K562 (cell line): ENCODE results near the gene CADPS2. TPM values are rescaled to one million over a fixed set of nuclear protein-coding genes. Genes with fewer than 3 reads are reported as not detected.

Experiments used
- ATAC-seq: fragments of 200-7000 bp; cut with Tn5 transposase; 3 replicates; pipeline ENCODE4 v1.9.1; 2020; ENCODE audit warnings: moderate library complexity
- BruUV-seq: library from RNA; stranded (reverse); fragments of 400-500 nt; replicated peaks from 2 replicates; lab custom pipeline; 2021; lab: Mats Ljungman, UMichigan
- CTCF ChIA-PET: fragments of 300-600 bp; formaldehyde crosslinking; extraction: SDS; loops from one replicate; lab custom pipeline; 2021; ENCODE audit warnings: low intra/inter-chr PET ratio; lab: Yijun Ruan, JAX
- POLR2A ChIA-PET: fragments of 300-600, 350-650 bp; sonication (Branson Sonifier 250); formaldehyde crosslinking; extraction: SDS; loops from one replicate; lab custom pipeline; 2021; ENCODE audit warnings: antibody characterized with exemption, inconsistent platforms; lab: Yijun Ruan, JAX
- DNase-seq, 4 experiments: peaks; one replicate each; pipeline versions ENCODE4 v3.0.0 to v3.0.0-alpha.2; 2011 to 2018; ENCODE audit warnings: low spot score in 3 of 4, mixed read lengths in 3 of 4; ENCODE audit errors: extremely low read depth in 1 of 4
- FAIRE-seq: peaks from 2 replicates; lab custom pipeline; 2011; peaks lifted over from hg19 to GRCh38; lab: Jason Lieb, UNC
- H2AFZ ChIP-seq: 2 replicates; pipeline ENCODE4 v1.6.0; 2011; ENCODE audit warnings: low read depth, low read length, control low read depth, inconsistent platforms
- H3K27ac ChIP-seq: fragments of 200-600 bp; 3 replicates; pipeline ENCODE4 v1.8.0; 2011; ENCODE audit warnings: low read depth, mild to moderate bottlenecking, control low read depth, inconsistent platforms, low read length, moderate library complexity, mixed read lengths; ENCODE audit errors: extremely low read depth
- H3K27me3 ChIP-seq, 2 experiments: fragments of 300-600 bp in 1 of 2; 2 replicates in 1 of 2; 3 replicates in 1 of 2; pipeline versions ENCODE4 v1.6.0 to v1.8.0; 2011; ENCODE audit warnings: inconsistent platforms in 2 of 2, low read length in 2 of 2, mild to moderate bottlenecking in 1 of 2, mixed read lengths in 1 of 2, moderate library complexity in 1 of 2; ENCODE audit not compliant: control insufficient read depth in 2 of 2, insufficient read depth in 2 of 2
- H3K36me3 ChIP-seq: fragments of 300-600 bp; 3 replicates; pipeline ENCODE4 v1.8.0; 2011; ENCODE audit warnings: mild to moderate bottlenecking, low read length, inconsistent platforms; ENCODE audit not compliant: control insufficient read depth, insufficient read depth
- H3K4me1 ChIP-seq, 2 experiments: fragments of 200-600 bp in 1 of 2; replicated peaks in 1 of 2; 2 replicates in 1 of 2; 3 replicates in 1 of 2; pipeline versions ENCODE4 v1.5.1 to v1.8.0; 2011; ENCODE audit warnings: inconsistent platforms in 2 of 2, low read length in 2 of 2, mild to moderate bottlenecking in 1 of 2, mixed read lengths in 1 of 2, moderate library complexity in 1 of 2; ENCODE audit not compliant: control insufficient read depth in 2 of 2, insufficient read depth in 2 of 2
- H3K4me2 ChIP-seq: 2 replicates; pipeline ENCODE4 v1.6.1; 2011; ENCODE audit warnings: low read length, control low read depth, inconsistent platforms, mixed read lengths; ENCODE audit not compliant: insufficient read depth
- H3K4me3 ChIP-seq: fragments of 200-600 bp; sonication (generic), shearing (Covaris generic); 2 replicates; pipeline ENCODE4 v1.5.1; 2016; ENCODE audit warnings: control low read depth, inconsistent platforms
- H3K79me2 ChIP-seq: fragments of 200-600 bp; 3 replicates; pipeline ENCODE4 v1.8.0; 2011; ENCODE audit warnings: low read length, inconsistent platforms; ENCODE audit not compliant: control insufficient read depth, insufficient read depth
- H3K9ac ChIP-seq, 2 experiments: 2 replicates each; pipeline versions ENCODE4 v1.6.0 to v1.6.1; 2011; ENCODE audit warnings: low read depth in 2 of 2, low read length in 2 of 2, control low read depth in 1 of 2, inconsistent platforms in 1 of 2, mild to moderate bottlenecking in 1 of 2, mixed read lengths in 1 of 2; ENCODE audit not compliant: insufficient read depth in 1 of 2
- H3K9me1 ChIP-seq: one replicate; pipeline ENCODE4 v1.6.0; 2011; ENCODE audit warnings: inconsistent platforms, mild to moderate bottlenecking, low read length, moderate library complexity; ENCODE audit not compliant: control insufficient read depth, insufficient read depth
- H3K9me3 ChIP-seq: replicated peaks from 2 replicates; pipeline ENCODE4 v1.5.1; 2011; ENCODE audit warnings: low read depth, low read length, inconsistent platforms; ENCODE audit not compliant: control insufficient read depth, insufficient read depth
- H4K20me1 ChIP-seq: replicated peaks from 2 replicates; pipeline ENCODE4 v1.6.1; 2011; ENCODE audit warnings: low read length, inconsistent platforms, mixed read lengths; ENCODE audit not compliant: control insufficient read depth, insufficient read depth
- CBFB ChIP-seq: sonication (generic); formaldehyde crosslinking; IDR thresholded peaks from 2 replicates; pipeline ENCODE4 v1.4.0; 2020; ENCODE audit warnings: mild to moderate bottlenecking, missing genetic modification reagents
- CUX1 ChIP-seq: fragments of 200-800 bp; sonication (Bioruptor generic); IDR thresholded peaks from 2 replicates; pipeline ENCODE4 v1.6.1; 2016; ENCODE audit warnings: missing genetic modification characterization, missing compliant biosample characterization
- ESRRB ChIP-seq: fragments of 250-450 bp; sonication (Bioruptor Pico); IDR thresholded peaks from 2 replicates; pipeline ENCODE4 v1.5.0; 2020; ENCODE audit warnings: mild to moderate bottlenecking, moderate library complexity, borderline replicate concordance
- GATAD2A ChIP-seq: fragments of 450-650 bp; IDR thresholded peaks from 2 replicates; pipeline ENCODE4 v1.6.1; 2017
- NCOA4 ChIP-seq: fragments of 450-650 bp; IDR thresholded peaks from 2 replicates; pipeline ENCODE4 v1.6.1; 2018; ENCODE audit warnings: mild to moderate bottlenecking; ENCODE audit not compliant: partially characterized antibody
- RAD21 ChIP-seq, 2 experiments: fragments of 250-450 bp in 1 of 2; fragments of 450-650 bp in 1 of 2; sonication (Bioruptor Pico) in 1 of 2; formaldehyde crosslinking in 1 of 2; IDR thresholded peaks in 1 of 2; conservative IDR thresholded peaks in 1 of 2; 2 replicates each; pipeline versions ENCODE4 v1.4.0 to v1.8.0; 2020 to 2022; ENCODE audit warnings: mild to moderate bottlenecking in 2 of 2, moderate library complexity in 1 of 2
- SNIP1 ChIP-seq: fragments of 450-650 bp; IDR thresholded peaks from 2 replicates; pipeline ENCODE4 v1.7.1; 2017; ENCODE audit warnings: low read depth, mild to moderate bottlenecking
- TAF7 ChIP-seq: fragments of 450-650 bp; IDR thresholded peaks from 2 replicates; pipeline ENCODE4 v1.6.1; 2016; ENCODE audit warnings: missing genetic modification characterization, missing compliant biosample characterization
- XRCC3 ChIP-seq: fragments of 450-650 bp; IDR thresholded peaks from 2 replicates; pipeline ENCODE4 v1.6.1; 2017; ENCODE audit warnings: mild to moderate bottlenecking, moderate library complexity
- ZFPM2 ChIP-seq: fragments of 250-450 bp; sonication (Bioruptor Pico); IDR thresholded peaks from 2 replicates; pipeline ENCODE4 v1.5.1; 2022; ENCODE audit warnings: mild to moderate bottlenecking
- in situ Hi-C: fragments of 300-500 bp; cut with MboI; formaldehyde crosslinking; loops from 4 replicates; pipeline ENCODE4 v1.15.0; 2018; ENCODE audit warnings: inconsistent platforms, mixed read lengths
- intact Hi-C: fragments of 100-400 bp; cut with micrococcal nuclease; formaldehyde crosslinking; loops from 2 replicates; pipeline ENCODE4 v1.14.2; 2022
- polyA plus RNA-seq, 8 experiments: library from polyadenylated mRNA; depleted of rRNA in 4 of 8; stranded (reverse) in 5 of 8; unstranded in 3 of 8; fragments of >200 nt; fragmentation: Nextera tagmentation in 2 of 8; fragmentation: Illumina TruSeq in 1 of 8; extraction: Ambion mirVana in 2 of 8; extraction: Trizol in 1 of 8; gene quantifications; 2 replicates each; pipeline versions ENCODE4 v1.2.1 to v1.2.3, GENCODE V29; 2011 to 2014; ENCODE audit warnings: inconsistent platforms in 1 of 8, missing spikeins in 1 of 8
- total RNA-seq, 7 experiments: library from RNA; depleted of rRNA in 6 of 7; stranded (reverse); fragments of >200 nt in 6 of 7; fragmentation: Illumina TruSeq in 2 of 7; extraction: Trizol in 2 of 7; gene quantifications; 2 replicates each; pipeline versions ENCODE4 v1.2.1 to v1.2.3, GENCODE V29; 2011 to 2021; ENCODE audit warnings: low replicate concordance in 1 of 7
- TF ChIP-seq, protein P1 (sequence below): sonication (generic); formaldehyde crosslinking; IDR thresholded peaks from 2 replicates; pipeline ENCODE4 v1.8.1; 2023; ENCODE audit warnings: missing genetic modification reagents, mild to moderate bottlenecking, borderline replicate concordance
- TF ChIP-seq, protein P2 (sequence below): fragments of 450-650 bp; IDR thresholded peaks from 2 replicates; pipeline ENCODE4 v1.6.1; 2016; ENCODE audit warnings: low read depth, mild to moderate bottlenecking, moderate library complexity

CADPS2 gene
- total and polyA plus RNA-seq, 9 of the 15 experiments (the other 6 are each of a cell fraction or from before 2014, with no cell fraction given): 0.03 to 0.14 (median 0.04) TPM; not detected in 1

GRCh38 chr7:122699017-122699416 is 187.2 kb downstream of the CADPS2 start, which contains the start of gene RNF133:
Gene RNF133, minus strand, starts transcription at chr7:122699117. Its CDS starts 199 bp downstream, at chr7:122698918.
- Histone ChIP-seq H3K9me3 (no peaks in the 10 kb centered on the region; the same call in 1 of the 2 replicates), H3K4me1 (no peaks in the 10 kb centered on the region), H3K27me3 (no peaks in the 10 kb centered on the region), H3K9ac (no peak within 1 kb of the TSS), H3K4me3 (no peak within 1 kb of the TSS), H3K79me2 (no peaks in the 10 kb centered on the region), H3K36me3 (no peaks in the 10 kb centered on the region), H4K20me1 (no peaks in the 10 kb centered on the region), H3K9me1 (no peaks in the 10 kb centered on the region), H2AFZ (no peak within 1 kb of the TSS), H3K4me2 (no peak within 1 kb of the TSS), H3K27ac (no peak within 1 kb of the TSS)
- no peak for FAIRE-seq
- in situ Hi-C loops (no loop called here), intact Hi-C loops (no loop called here)
- no TSS peak for BruUV-seq
- ATAC-seq: no peak
- CTCF ChIA-PET: no interaction called here
- POLR2A ChIA-PET: no interaction called here
- DNase-seq: no peak
- TF ChIP-seq SNIP1 (no peak), RAD21 (CRISPR knock-in tag; conservative IDR thresholded peaks at IDR 0.05 in 1 of 2, IDR thresholded peaks at IDR 0.05 in 1 of 2) (no peak), NCOA4 (no peak), CBFB (CRISPR knock-in tag) (no peak), XRCC3 (no peak), ZFPM2 (CRISPR knock-in tag) (no peak), GATAD2A (no peak), CUX1 (no peak), TAF7 (tag) (no peak), ESRRB (CRISPR knock-in tag) (no peak)
- TF ChIP-seq, protein P1, sequence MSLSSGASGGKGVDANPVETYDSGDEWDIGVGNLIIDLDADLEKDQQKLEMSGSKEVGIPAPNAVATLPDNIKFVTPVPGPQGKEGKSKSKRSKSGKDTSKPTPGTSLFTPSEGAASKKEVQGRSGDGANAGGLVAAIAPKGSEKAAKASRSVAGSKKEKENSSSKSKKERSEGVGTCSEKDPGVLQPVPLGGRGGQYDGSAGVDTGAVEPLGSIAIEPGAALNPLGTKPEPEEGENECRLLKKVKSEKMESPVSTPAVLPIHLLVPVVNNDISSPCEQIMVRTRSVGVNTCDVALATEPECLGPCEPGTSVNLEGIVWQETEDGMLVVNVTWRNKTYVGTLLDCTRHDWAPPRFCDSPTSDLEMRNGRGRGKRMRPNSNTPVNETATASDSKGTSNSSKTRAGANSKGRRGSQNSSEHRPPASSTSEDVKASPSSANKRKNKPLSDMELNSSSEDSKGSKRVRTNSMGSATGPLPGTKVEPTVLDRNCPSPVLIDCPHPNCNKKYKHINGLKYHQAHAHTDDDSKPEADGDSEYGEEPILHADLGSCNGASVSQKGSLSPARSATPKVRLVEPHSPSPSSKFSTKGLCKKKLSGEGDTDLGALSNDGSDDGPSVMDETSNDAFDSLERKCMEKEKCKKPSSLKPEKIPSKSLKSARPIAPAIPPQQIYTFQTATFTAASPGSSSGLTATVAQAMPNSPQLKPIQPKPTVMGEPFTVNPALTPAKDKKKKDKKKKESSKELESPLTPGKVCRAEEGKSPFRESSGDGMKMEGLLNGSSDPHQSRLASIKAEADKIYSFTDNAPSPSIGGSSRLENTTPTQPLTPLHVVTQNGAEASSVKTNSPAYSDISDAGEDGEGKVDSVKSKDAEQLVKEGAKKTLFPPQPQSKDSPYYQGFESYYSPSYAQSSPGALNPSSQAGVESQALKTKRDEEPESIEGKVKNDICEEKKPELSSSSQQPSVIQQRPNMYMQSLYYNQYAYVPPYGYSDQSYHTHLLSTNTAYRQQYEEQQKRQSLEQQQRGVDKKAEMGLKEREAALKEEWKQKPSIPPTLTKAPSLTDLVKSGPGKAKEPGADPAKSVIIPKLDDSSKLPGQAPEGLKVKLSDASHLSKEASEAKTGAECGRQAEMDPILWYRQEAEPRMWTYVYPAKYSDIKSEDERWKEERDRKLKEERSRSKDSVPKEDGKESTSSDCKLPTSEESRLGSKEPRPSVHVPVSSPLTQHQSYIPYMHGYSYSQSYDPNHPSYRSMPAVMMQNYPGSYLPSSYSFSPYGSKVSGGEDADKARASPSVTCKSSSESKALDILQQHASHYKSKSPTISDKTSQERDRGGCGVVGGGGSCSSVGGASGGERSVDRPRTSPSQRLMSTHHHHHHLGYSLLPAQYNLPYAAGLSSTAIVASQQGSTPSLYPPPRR (CRISPR knock-in tag): no peak
- TF ChIP-seq, protein P2, sequence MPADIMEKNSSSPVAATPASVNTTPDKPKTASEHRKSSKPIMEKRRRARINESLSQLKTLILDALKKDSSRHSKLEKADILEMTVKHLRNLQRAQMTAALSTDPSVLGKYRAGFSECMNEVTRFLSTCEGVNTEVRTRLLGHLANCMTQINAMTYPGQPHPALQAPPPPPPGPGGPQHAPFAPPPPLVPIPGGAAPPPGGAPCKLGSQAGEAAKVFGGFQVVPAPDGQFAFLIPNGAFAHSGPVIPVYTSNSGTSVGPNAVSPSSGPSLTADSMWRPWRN: no peak
